NCI-H524 treated with DMSO at 0.1 percent for 48 hours (cell line): ENCODE measurements around the gene KLHDC9.

Experiments
- DNase-seq: peaks from one replicate; lab custom pipeline; 2025; lab: John Stamatoyannopoulos, UW

Gene KLHDC9

DNA sequence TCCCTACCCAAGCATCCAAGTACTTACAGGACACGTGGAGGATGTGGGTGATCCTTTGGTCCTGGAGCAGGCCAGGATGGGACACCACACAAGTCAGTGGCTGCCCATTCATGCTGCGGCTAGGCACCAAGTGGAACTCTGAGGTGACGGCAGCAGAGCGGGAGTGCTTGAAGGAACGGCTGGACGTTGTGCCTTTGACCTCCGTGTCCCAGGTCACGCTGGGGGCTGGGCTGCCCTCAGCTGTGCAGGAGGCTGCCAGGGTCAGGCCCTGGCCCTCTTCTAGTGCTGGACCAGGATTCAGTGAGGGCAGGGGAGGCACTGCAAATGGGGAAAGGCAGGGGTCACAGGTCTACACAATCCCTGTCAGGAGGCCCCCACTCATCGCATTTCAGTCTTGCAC lies 20.7 kb upstream of the KLHDC9 start:
- DNase-seq, result no peak

DNA sequence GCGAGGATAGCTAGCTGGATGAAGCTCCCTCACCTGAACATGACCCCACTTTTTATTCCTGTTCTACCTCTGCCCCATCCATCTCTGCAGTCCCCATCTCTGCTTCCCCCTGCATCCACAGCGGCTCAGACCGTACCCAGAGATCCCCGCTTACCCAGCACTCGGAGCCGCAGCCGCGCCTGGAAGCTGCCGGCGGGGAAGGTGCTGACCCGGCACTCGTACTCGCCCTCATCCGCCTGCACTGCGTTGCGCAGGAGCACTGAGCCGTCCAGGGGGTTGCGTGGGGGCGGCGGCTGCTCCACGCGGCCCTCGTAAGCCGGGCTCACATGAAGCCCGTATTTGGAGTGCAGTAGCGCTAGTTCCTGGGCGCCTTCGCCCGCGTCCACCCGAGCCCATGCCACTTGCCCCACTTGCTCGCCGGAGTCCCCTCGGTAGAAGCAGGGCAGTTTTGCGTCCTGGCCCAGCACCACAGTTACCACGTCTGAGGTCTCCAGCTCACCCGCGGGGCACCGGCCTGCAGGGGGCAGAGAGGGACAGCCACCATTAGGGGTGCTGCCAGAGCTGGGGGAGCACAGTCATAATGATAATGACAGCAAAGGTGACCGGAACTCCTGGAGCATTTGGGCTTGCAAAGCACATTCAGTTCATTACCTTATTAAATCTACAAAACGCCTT lies 18.6 kb upstream of the KLHDC9 start:
- DNase-seq, result no peak

DNA sequence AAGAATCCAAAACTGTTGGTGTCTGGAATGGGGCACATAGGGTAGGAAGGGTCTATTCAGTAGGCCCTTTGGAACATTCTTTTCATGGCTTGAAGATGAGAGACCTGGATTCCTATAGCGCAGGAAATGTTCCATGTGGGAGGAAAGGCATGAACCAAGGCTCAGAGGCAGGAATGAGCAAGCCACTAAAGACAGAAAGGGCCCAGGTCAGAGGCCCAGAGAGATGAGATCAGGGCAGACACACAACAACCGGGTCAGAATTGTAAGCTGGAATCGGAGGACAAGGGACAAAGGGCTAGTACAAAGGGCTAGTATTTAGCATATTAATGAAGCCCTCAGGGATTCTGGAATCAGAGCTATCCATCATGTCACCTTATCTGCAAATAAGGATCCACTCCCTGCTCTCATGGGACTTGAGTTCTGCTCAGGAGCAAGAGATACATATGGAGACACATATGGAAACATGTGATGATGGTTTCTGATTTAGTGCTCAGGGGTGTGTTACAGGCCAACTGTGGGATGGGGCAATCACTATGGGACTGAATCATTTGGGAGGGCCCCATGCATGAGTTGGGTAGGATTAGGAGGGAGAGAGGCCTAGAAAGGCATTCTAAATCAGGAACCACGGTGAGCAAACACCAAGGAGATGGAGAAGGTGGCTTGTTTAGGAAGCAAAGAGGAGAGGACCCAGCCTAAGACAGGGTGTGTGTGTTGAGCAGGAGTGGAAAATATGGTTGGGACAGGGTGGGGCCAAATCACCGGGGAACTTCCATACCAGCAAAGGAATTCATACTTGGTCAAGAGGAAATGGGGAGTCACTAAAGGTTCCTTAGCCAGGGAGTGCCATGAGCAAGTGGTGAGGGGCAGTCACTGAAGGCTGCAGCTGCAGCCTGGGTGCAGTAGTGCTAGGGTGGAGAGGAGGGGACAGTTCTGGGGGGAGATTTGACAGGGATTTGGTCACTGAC lies 17.4 kb upstream of the KLHDC9 start:
- DNase-seq, result no peak

DNA sequence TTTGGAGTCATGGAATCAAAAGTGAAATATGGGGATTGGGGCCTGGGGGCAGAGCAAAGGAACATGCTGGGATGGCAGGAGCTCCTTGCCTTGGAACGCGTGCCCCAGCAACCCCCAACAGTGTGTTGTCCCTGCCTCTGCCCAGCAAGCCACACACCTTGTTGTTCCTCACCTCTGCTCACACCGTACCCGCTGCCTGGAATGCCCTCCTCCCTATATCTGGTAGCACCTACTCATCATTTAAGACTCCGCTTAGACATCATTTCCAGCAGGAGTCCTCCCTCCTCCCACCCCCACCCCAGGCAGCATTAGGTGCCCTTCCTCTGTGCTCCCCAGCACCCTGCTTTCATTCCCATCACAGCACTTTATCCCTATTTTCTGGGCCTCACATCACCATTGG lies 16.6 kb upstream of the KLHDC9 start:
- no peak for DNase-seq

DNA sequence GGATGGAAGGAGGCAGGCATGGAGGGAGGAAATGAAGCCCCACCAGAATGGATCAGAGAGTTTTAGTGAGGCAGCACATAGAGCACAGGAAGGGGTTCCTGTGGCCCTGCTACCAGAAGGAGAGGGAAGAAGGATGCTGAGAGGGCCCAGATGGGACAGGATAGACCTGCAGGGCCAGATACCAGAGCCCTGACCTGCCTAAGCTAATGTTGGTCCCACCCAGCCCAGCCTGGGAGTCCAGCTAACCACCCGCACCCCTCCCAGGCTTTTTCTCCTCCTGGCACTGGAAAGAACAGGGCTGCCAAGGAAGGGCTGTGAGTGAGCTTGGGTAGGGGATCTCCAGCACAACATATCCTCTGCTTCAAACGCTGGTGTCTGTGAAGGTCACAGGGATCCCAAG lies 15.7 kb upstream of the KLHDC9 start:
- DNase-seq, result no peak

DNA sequence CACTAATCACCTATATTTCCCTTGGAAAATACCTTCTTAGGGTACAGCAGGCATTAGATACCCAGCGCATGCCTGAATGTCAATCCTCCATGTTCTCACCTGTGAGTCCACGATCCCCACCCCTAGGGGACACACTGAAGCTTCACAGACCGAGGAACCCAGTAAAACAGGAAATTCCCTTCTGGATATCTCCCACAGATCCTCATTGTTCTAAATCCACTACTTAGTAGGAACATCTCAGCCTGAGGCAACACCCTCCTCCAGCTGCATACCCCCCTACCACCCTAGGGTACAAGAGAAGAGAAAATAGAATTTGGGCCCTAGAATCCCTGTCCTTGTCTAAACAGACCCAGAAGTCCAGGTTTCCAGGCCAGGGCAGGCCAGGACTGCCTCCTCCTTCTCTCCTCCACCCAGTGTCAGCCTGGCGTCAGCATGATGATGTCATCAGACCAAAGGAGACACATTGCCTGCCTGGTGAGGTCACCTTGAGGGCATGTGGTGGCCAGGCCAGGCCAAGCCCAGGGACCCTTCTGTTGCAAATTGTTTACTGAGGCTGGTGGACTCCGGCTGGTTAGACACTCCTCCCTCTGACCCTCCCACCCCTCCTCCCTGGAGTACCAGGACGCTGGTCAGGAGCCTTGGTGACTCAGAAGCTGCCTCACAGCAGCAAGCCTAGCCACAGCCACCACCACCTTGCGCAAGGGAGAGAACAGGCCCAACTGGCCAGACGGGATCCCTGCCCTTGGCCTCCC lies 15.0 kb upstream of the KLHDC9 start:
- DNase-seq, result no peak

DNA sequence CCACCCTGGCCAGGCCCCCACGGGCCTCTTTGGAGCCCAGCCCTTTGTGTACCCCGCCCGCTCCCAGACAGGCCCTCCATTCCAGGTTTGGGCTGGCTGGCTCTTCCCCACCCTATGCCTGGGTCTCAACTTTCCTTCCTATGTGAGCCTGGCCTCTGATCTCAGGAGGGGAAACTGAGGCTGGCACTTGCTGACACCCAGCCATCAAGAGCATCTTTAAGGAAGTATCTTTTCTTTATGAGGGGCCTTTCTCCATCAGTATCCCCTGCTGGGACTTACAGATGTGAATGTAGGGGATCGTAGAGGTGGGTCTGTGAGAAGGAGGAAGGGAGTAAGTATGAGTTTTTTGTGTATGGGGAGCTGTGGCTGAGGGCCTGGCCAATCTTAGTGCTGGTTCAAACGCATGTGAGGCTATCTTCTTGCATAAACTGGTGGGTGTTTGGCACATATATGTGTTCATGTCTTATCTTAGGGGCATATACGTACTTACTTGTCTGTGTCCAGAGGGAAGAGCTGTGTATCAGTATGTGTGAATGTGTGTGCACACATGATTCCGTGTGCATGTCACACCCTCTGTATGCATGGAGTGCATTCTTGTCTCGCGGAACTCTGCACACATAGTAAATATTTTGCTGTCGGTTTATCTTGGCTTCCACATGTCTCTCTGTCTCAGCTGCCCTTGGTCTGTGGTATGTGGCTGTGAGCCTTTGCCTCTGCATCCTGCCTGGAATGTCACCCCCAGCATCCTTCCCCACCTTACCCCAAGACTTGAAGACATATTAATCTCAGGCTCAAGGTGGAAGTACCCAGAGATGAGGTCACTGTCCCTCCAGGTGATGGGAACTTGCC lies 14.2 kb upstream of the KLHDC9 start:
- no peak for DNase-seq

DNA sequence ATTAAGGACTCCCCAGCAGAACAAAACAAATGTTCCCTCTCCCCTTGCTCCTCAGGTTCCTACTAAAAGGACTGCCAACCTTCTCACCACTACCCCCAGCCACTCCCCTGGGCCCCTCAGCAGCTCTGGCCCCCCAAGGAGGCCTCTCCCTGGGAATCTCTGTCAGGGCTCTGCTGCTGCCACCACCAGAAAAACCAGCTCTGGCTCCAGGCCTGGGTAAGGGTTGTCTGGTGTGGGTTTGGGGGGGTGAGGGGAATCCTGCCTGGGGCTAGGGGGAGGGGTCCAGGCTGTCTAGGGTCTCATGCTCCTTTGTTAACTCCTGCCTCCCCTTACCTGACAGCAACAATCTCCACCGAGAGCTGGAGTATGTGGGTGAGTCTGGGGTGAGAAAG lies 13.6 kb upstream of the KLHDC9 start:
- DNase-seq, result no peak

DNA sequence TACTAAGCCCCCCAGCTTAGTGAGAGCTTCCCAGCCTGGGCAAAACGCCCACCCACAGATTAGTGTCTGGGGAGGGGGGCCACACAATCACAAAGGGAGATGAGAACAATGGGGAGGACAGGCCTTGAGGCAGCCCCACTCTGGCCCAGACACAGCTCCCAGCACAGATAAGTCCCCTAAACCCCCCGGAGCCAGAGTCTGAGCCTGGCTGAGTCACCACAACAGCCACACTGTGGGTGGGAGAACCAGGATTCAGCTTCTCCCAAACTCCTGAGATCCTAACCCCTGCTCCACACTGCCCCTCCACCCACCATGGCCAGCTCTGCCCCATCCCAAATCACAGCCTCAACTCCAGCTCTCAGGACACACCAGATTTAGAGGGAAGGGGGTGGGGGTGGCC lies 13.0 kb upstream of the KLHDC9 start:
- DNase-seq, result no peak

DNA sequence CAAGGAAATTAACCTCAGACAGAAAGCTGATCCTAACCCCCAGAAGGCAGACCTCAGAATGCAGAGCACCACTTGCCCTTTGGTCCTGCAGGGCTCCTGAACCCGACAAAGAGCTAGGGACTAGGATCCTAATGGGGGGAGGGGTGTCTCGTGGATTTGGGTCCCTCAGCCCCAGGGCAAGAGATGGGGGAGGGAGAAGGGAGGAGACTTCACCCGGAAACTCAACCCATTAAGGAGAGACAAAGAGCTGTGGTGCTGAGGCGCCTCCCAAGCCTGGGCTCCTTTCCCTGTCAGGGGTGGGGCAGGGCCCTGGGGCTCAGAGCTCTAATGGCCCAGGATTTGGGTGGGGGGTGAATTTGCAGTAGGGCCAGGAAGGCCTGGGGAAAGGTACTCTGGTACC lies 11.7 kb upstream of the KLHDC9 start:
- no peak for DNase-seq

DNA sequence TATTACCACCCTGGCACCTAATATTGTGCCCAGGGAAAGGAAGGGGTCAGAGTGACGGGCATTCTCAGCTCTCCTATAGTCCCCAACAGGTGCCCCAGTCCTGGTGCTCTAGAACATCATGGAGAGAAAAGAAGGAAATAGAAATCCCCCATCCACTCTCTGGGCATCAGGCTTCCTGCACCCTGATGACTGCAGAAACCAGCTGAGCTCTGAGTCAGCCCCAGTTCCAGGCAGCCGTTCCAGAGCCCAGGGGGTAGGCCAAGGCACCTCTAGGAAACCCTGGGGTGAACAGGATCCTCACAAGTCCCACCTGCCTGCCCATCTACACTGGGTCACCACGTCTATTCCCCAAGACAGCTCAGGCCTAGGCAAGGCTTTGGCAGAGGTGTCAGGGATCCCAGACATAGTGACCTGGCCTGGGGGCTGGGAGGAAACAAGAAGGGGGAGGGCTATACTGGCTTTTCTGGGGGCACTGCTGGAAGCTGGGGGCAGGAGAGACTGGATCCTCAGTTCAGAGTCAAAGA lies 9.5 kb upstream of the KLHDC9 start:
- DNase-seq, result no peak

DNA sequence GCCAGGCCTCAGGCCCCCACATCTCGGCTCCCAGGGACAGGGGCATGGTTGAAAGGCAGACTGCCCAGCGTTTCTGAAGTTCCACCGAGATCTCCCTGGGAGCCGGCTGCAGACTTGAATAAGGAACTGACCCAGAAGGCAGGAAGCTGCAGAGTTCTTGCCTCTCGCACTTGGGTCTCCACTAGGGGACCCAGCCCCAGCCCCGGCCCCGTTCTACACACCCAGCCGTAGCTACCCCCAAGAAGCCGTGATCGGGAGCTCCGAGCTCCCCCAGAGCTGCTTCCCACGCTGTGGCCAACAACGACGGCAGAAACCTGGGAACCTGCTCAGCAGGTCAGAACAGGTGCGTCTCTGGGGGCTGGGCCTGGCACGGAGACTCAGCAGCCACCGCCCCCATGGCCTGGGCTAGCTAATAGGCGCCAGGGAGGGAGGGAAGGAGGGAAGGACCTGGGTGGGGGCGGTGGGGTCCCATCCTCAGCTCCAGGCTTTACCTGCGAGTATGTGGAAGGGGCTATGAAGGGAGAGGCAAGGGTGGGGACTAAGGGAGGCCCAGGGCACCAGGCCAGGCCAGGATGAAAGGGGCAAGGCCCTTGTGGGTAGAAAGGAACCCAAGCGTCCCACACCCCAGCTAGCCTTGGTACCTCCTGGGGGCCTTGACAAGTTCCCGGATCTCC lies 8.8 kb upstream of the KLHDC9 start, which contains the start of gene NECTIN4:
Gene NECTIN4, minus strand, starts transcription at position 308 of the 674 bp plus-strand sequence. Its CDS starts 262 bp downstream, at position 46.
- DNase-seq, result no peak

DNA sequence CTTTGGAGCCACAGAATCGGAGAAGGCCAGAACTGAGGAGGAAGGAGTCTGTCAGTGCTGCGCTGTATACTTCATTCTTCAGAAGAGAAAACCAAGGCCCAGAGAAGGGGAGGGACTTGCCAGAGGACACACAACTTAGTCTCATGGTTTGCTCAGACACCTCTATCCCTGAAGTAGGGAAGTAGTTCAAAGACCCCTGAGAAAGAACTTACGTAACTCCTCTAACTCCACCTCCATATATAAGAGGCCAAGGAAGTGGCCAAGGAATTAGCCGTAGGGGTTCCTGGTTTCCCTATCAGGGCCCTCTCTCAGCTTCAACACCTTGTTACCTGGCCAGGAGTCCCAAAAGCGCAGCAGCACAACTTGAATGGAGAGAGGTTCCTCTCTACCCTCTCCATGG lies 8.2 kb upstream of the KLHDC9 start:
- DNase-seq, result no peak

DNA sequence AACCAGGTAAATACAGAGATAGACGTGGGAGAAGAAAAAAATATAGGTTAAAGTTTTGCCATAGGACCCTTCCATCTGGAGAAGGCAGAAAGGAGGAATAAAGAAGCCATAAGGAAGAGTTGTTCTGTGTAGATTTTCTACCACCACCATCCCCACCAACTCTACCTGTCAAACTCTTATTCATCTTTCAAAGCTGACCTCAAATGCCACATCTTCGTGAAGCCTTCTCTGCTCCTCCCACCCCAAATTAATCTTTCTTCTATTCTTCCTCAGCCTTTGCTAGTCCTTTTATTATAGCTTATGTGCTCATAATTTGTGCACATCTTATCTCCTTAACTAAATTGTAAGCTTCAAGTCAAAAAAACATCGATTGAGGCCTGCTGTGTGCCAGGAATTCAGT lies 7.5 kb upstream of the KLHDC9 start:
- no peak for DNase-seq

DNA sequence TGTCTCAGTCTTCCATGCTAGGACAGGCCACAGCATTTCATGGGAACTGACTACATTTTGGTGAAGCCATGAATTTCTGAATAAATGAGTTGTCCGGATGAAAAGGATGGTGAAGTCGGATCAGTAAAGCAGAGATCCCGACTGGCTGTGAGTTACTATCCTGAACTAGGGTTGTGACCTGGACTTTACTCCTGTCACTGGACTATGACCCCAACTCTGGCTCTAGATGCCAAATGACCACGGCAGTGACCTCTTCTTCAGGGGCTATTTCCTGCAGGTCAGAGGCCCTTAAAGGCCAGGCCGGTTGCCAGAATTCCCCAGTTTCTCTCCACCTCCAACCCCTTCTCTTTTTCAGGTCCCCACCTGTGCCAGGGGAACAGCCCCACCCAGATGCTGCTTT lies 7.1 kb upstream of the KLHDC9 start:
- DNase-seq, result no peak

DNA sequence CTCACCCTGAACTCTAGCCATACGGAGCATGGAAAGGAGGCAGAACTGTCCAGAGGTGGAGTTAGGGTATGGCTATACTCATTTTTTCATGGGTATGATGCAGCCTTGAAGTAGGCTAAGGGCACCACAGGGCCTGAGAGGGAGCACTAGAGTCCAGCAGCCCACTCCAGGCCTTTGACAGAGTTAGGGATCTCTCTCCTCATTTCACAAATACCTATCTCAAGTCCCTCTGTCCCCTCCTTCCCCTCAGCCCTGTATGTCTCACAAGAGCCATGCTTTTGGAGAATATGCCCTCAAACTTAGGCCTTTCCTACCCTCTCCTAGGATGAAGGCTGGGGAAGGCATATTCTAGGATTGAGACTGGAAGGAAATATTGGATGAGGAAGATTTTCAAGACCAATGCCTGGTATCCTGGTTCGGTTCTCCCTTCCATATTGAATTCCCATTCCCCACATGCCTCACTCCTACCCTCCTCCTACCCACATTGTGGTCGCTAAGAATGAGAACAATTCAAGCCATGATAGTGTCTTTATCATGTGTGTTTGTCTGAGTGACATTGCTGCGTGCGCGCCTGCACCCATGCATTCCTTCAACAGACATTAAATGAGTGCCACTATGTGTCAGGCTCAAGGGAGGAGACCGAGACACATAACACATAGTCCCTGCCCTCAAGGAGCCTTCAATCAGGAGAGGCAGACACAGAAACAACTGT lies 6.2 kb upstream of the KLHDC9 start:
- no peak for DNase-seq

DNA sequence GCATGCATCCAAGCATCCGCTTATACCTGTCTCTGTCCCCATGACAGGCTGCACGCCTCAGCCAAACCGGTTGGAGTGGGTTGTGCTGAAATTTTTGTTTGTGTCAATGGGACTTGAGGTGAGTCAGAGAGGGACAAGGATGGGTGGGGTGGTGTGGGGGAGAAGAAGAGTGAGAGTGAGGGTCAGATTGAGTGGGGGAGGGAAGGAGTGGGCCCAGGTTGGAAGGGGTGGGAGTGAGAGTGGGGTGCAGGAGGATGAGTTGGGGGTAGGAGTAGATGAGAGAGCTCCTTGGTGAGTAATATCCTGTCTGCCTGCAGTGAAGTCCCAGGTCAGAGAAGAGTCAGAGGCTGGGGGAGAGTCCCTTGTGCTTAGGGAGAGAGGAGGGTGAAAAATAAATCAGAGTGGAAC lies 5.5 kb upstream of the KLHDC9 start:
- no peak for DNase-seq

DNA sequence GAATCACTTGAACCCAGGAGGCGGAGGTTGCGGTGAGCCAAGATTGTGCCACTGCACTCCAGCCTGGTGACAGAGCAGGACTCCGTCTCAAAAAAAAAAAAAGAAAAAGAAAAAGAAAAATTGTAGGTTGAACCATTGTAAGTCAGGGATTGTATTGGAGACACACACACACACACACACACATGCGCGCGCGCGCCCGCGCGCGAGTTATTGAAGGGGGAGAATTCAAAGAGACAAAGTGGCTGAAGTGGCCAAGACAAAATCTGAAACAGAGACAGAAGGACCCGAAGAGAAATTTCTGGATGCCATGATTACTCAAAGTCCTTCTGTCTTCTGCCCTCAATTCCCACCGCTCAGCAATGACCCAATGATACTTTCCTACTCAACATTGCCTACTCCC lies 3.7 kb upstream of the KLHDC9 start:
- DNase-seq, result no peak

DNA sequence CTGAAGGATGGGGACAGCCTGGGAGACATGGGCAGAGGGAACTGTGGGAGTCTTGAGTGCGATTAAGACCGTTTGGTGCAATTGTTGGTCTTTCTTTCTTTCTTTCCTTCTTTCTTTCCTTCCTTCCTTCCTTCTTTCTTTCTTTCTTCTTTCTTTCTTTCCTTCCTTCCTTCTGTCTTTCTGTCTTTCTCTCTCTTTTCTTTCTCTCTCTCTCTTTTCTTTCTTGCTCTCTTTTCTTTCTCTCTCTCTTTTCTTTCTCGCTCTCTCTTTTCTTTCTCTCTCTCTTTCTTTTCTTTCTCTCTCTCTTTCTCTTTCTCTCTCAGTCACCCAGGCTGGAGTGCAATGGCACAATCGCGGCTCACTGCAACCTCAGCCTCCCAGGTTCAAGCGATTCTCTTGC lies 2.9 kb upstream of the KLHDC9 start:
- no peak for DNase-seq

DNA sequence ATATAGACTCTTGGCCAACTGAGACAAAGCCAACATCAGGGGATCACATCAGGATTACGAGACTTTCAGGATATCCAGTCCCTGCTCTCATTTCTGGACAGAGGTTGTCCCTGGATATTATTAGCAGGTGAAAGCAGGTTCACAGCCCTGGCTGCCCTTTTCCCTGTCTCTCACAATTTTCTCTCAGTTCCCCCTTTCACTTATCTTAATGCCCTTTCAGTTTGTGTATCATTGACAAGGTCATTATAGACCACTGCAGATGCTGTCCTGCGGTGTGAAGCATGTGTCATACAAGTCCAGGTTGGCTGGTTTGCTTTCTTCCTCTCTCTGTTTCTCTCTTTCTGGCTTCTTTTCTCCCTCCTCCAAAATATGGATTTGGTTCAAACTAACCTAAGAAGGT lies 2.1 kb upstream of the KLHDC9 start:
- no peak for DNase-seq
